Suppressor macrophage (primary cell): ENCODE measurements around the gene AMN.

ENCODE experiments used
- DNase-seq, 4 experiments: peaks; one replicate each; pipeline ENCODE4 v3.0.0-alpha.2; 2020 to 2022

Gene AMN

DNA sequence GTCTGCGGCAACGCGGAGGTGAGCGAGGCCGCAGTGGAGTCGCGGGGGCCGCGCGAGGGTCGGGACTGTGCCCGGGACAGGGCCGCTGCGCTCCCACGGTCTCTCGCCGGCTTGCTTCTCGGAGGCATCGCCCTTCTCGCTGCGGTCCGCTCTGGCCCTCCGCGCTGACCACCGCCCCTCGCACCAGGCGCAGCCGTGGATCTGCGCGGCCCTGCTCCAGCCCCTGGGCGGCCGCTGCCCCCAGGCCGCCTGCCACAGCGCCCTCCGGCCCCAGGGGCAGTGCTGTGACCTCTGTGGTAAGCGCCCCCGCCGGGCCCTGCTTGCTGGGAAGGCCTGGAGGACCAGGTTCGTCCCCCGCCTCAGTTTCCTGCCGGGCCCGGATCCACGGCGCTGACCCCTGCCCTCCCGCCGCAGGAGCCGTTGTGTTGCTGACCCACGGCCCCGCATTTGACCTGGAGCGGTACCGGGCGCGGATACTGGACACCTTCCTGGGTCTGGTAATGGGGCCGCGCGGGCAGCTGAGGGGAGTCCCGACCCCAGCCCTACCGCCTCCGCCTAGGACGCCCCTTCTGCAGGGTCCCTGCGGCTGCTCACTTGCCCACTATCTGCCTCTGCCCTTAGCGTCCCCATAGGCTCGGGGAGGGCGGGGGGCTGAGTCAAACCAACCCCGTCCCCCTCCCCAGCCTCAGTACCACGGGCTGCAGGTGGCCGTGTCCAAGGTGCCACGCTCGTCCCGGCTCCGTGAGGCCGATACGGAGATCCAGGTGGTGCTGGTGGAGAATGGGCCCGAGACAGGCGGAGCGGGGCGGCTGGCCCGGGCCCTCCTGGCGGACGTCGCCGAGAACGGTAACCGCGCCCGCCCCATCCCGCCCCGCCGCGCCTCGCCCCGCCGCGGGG is 7.0 kb downstream of the AMN start:
- DNase-seq: no peak

- DNase-seq: peak in 2 of 4 experiments; percentile 18 to 35
Observed at GRCh38 chr14:102930138-102930752, 7.8 kb downstream of the AMN start.

- no peak for DNase-seq
Observed at GRCh38 chr14:102930753-102931579, 8.5 kb downstream of the AMN start.

DNA sequence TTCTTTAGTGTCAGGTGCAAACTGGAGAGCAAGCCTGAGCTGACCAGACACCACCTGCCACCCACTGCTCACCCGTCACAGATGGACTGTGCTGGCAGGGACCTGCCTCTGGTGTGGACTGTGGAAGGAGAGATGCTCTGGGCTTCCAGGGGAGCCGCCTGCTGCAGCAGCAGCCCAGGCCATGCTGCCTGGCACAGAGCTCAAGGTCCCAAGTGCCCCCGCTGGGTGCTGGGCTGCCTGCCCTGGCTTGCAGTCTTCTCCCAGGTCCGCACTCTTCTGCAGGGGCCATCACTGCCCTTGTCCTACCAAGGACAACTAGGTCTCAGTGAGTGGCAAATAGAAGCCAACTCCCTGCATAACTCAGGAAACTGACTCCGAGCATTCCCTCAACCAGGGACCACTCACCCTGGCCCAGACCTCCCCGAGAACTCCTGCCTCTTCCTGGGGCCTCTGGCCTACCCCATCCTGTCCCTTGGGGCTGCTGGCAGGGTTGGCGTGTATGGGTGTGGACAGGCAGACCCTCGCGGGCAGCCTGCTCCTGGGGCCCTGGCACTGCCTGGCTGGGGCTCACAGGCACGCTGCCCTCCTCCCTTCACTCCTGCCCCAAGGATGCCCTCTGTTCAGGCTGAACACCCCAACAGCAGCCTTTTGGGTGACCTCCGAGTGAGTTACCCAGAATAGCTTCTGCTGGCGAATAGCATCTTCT is 9.3 kb downstream of the AMN start:
- no peak for DNase-seq

DNA sequence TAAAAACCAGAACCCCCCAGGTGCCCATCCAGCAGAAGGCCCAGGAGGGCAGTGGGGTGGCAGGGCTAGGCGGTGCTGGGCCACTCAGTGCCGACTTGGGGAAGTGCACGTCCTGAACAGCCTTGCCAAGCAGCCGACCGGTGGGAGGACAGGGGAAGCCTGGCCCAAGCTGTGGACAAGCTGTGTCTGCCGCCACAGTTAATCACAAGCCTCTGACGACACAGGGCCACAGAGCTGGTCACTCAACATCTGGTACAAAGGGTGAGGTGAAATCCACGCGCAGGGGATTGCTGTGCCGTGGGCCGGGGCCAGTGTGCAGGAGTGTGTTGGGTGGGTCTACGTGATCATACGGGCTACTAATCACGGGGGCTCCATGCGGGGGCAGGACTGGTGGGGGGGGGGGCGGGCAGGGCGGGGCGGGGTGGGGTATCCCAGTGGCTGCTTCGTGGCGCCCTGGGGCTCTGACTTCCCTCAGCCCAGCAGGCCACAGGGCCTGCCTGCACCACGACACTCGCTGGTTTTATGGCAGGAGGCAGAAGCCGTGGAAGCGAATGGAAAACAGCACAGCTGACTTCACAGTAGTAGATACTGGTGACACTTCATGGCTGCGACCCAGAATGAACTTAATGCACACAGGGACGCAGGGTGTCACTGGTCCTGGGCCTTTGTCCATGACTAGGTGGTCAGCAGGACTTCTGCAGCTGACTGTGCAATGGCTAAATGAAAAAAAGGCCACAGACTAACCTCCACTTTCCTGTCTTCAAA is 10.2 kb downstream of the AMN start:
- DNase-seq: no peak

DNA sequence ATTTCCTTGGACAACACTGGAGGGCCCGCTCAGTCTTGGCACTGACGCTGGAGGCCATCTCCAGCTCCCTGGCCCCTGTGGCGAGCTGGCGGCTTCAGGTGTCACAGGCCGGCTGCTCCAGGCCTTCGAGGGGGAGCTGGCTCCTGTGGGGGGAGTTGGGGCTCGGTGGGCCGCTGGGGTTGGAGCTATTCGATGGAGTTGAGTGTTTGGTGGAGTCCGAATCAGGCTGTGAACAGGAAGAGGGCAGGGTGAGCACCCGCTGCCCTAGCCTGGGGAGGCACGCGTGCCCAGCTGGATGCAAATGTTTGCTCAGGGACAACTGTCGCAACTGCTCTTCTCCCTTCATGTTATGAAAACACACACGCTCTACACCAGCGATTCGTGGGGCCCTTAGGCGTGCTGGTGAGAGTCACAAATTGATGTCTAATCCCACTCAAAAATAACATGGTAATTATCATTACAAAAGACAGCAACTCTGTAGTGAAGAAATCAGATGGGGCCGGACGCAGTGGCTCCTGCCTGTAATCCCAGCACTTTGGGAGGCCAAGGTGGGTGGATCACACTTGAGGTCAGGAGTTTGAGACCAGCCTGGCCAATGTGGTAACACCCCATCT is 11.3 kb downstream of the AMN start:
- DNase-seq: no peak

- no peak for DNase-seq
Observed at GRCh38 chr14:102935756-102936155, 13.3 kb downstream of the AMN start.

- no peak for DNase-seq
Observed at GRCh38 chr14:102937331-102938175, 15.1 kb downstream of the AMN start.

DNA sequence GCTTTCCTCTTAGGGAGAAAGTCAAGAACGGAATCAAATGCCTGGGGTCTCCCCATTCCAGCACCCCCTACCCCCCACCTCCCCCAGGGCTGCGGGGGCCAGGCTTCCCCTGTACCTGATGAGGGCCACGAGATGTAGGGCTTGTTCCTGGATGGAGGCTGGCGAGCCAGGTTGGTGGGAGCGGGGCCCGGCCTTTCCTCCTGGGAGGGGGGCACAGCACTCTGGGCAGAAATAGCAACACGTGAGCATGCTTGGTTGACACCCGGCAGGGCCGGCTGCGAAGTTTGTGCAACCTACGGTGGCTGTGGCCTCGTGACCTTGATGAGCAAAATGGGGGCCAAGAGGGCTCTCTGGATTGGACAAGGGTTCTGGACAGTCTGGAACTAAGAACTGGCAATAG is 15.7 kb downstream of the AMN start:
- DNase-seq: no peak

DNA sequence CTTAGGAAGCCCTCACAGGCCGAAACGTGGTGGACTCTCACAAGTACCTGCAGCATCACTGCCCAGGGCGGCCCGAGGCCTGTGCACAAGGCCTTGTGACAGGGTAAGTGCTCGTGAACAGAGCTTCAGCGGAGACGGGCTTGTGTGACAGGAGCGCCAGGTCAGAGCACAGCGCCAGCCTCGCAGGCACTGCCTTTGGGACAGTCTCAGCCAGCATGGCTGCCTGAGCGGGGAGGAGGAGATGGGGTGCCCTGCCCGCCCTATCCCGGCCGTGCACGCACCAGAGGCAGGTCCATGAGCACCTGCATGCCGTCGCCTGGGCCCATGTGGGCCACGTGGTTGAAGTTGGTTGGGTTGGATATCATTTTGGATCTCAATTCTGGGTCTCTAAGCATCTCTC is 16.9 kb downstream of the AMN start:
- no peak for DNase-seq

GRCh38 chr14:102939820-102940561 is 17.5 kb downstream of the AMN start:
- no peak for DNase-seq

GRCh38 chr14:102940729-102941362 is 18.4 kb downstream of the AMN start:
- DNase-seq: no peak

DNA sequence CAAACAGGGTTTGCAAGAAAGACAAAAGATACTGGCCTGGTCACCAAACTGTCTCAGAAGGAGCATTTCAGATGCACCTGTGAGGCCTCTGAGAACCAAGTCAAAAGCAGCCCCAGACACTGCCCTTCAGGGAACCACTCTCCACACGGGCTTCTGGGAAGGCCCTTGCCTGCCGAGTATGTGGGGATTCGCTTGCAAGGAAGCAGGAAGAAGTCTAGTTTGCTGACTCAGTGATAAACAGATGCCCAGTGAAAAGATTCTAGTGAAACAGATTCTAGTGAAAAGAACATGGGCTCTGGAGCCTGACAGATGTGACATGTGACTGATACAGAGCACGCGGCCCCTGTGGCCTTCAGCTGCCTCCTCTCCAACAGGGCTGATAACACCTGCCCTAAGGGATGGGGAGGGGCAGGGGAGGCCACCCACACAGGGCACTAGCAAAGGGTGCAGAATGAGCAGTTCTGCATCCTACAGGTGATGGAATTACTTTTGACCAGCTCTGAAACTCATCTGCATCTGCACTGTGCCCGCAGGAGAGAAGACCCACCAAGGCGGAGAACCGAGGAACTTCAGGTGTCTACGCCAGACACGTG is 19.1 kb downstream of the AMN start:
- no peak for DNase-seq

DNA sequence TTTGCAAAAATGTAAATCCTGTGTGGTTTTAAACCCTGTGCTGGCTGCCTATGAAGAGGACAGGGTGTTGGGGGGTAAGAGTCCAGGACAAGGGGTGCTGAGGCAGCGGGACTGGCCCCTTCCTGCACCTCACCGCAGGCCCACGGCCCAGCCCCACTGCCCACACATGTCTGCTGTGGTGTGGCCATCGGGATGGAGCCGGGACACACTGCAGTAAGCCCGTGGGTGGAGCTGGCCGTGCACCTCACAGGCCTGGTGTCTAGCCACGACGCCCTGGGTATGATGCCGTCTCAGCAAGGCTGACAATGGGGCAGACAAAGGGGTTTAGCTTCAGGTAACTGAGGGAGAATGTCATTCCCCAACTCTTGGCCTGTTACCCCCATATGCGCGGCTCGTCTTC is 19.6 kb downstream of the AMN start:
- no peak for DNase-seq

DNA sequence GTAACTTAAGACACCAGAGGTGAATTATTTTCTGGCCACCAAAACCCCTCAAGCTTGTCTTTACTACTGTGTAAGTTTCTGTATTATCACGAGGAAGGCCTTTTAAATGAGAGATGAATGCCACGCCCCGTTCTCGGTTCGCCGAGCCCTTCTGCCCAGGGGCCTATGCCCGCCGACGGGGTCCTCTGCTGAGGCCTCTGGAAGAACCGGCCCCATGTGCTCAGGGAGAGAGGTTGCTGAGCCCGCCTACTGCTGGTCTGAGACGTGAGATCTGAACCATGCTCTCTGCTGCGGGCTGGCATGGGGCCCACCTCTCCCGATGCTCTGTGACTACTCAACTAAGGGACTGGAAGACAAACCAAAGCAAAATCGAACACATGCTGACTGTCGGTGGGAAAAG is 21.0 kb downstream of the AMN start:
- no peak for DNase-seq

GRCh38 chr14:102943979-102944378 is 21.5 kb downstream of the AMN start:
- DNase-seq: no peak

DNA sequence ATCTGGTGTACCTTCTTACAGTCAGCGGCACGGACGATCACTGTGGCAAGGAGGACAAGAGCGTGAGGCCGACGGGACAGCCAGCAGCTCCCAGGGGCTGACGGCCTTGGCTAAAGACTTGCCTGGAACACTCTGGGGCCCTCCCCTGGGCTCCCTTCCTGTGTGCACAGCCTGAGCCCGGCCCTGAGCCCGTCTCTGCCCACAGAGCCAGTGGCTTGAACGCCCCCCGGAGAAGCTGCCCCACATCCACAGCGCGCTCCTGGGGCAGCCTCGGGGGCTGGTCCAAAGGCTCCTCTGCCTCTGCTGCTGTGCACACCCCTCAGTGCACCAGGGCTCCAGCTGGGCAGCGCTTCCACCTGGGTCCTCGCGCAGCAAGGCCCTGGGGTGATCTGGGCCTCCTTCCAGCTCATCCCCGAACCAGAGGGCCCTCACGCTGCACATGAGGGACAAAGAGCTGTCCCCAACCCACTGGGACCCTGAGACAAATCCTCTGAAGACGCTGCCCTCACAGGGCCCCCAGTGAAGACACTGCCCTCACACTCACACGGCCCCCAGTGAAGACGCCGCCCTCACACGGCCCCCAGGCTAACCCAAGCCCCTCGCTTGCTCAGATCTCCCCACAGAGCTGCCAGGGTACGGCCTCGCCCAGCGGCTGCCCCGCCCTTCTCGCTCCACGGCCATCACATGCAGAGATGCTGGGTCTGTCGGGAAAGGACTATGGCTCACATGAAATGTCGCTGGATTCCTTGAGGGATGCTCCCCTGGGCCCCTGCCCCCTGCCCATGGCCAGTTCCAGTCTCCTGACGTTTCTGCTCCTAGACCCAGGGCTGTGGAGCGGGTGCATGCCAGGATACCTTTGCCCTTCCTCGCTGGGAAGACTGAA is 22.2 kb downstream of the AMN start:
- no peak for DNase-seq
